ENCODE results near the gene DPPA4.

Gene DPPA4

GRCh38 chr3:109355625-109356441, 18.5 kb upstream of the DPPA4 start:
- Mint-ChIP-seq H3K27ac (no peak overlapping the region), H3K9me3 (no peaks in the 10 kb centered on the region), H3K36me3 (no peaks in the 10 kb centered on the region), H3K4me3 (no peak overlapping the region), H3K27me3 (peaks cover 6% of the 10 kb centered on the region), H3K4me1 (no peaks in the 10 kb centered on the region)
- no peak for DNase-seq
- CTCF ChIA-PET, result no interaction called here

DNA sequence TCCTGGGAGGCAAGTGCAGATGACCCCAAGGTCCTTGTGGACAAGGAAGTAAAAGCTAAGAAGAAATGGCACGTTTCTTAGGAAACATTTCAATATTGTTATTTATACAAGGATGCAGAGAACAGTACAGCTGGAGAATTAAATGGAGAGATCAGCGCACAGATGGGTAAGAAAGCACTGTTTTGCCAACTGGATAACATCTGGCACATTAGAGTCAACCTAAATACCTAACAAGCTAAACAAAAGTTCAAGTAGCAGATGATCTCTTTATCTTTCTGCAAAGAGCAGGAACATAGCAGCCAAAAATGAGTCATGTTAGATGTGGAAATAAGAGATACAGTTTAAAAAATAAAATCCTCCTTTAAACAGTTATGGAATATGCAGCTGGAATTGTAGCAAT, 15.7 kb upstream of the DPPA4 start:
- H3K4me3 Mint-ChIP-seq, result no peak overlapping the region
- no peaks in the 10 kb centered on the region for H3K4me1 Mint-ChIP-seq
- CTCF ChIA-PET, result interaction anchor here (1.4 kb wide), 1 partner anchor 9 kb away, joined by 3 read pairs; no protein-coding TSS in a partner anchor
- no peak overlapping the region for H3K27ac Mint-ChIP-seq
- no peak for DNase-seq
- H3K9me3 Mint-ChIP-seq, result no peaks in the 10 kb centered on the region
- H3K27me3 Mint-ChIP-seq, result peaks cover 6% of the 10 kb centered on the region
- H3K36me3 Mint-ChIP-seq, result no peaks in the 10 kb centered on the region

DNA sequence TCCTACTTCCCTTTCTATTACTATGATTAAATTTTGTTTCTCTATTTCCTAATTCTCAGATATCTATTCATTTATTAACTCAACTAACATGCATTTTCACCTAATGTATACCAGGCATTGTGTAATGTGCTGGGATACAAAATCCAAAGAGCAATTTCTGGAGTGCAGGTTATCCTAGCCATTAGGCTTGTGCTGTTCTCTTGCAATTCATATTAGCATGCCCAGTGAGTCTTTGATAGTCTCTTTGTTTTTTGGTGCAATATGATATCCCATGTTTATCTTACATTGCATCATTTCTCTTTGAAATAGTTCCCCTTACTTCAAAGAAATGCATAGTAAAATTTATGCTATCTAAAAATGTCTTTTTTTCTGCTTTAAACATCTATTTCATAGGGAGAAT, 13.9 kb upstream of the DPPA4 start:
- Mint-ChIP-seq H3K27ac (no peak overlapping the region), H3K27me3 (no peaks in the 10 kb centered on the region)
- DNase-seq, result no peak

DNA sequence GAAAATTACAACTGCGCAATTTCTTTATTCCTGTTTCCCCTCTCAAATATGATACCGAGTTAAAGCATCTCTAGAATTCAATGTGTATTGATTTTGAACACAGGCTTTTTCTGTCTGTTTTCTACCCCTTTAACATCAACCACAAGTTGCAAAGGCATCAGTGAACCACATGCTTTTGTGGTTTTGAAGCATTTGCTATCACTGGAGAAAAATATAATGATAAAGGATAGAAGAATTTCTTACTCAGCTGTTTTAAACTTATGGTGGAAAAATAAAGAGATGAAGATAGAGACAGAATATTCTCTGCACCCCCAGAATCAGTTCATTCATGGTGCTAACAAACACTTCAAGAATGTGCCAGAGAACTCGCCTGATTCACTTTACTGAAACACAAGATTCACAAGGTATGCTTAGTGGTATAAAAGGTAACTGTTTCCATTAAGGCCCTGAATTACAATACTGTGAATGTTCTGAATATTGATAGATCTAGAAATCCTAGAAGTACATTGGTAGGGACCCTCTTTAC, 9.5 kb upstream of the DPPA4 start:
- H3K27ac Mint-ChIP-seq, result no peak overlapping the region
- H3K36me3 Mint-ChIP-seq, result no peaks in the 10 kb centered on the region
- no peaks in the 10 kb centered on the region for H3K4me1 Mint-ChIP-seq
- peaks cover 2% of the 10 kb centered on the region for H3K9me3 Mint-ChIP-seq
- DNase-seq, result no peak
- CTCF ChIA-PET, result no interaction called here
- no peak overlapping the region for H3K4me3 Mint-ChIP-seq
- H3K27me3 Mint-ChIP-seq, result no peaks in the 10 kb centered on the region

More for the DNA sequence above, 13.9 kb upstream of the DPPA4 start:
- Mint-ChIP-seq H3K4me1 (no peaks in the 10 kb centered on the region), H3K36me3 (no peaks in the 10 kb centered on the region), H3K9me3 (no peaks in the 10 kb centered on the region), H3K4me3 (no peak overlapping the region)
- CTCF ChIA-PET, result no interaction called here

DNA sequence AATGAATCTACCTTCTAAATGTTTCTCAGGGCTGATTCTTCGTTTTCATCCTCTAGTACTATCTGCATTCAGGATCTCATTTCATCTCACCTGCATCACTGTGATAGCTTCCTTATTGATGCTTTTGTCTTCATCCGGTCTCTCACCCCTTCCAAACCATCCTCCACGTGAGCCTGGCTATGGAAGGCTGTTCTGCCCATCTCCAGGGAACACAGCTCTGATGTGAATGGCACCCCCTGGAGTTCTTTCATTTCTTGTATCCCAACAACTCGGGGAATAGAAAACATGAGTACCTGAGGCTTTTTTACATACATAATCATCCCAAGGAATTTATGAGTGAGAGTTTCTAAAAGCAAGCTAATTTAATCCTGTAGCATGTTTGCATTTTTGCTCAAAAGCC, 8.8 kb upstream of the DPPA4 start:
- peaks cover 2% of the 10 kb centered on the region for H3K9me3 Mint-ChIP-seq
- CTCF ChIA-PET, result no interaction called here
- no peak overlapping the region for H3K27ac Mint-ChIP-seq
- DNase-seq, result no peak
- no peaks in the 10 kb centered on the region for H3K4me1 Mint-ChIP-seq
- H3K27me3 Mint-ChIP-seq, result no peaks in the 10 kb centered on the region
- no peaks in the 10 kb centered on the region for H3K36me3 Mint-ChIP-seq
- H3K4me3 Mint-ChIP-seq, result no peak overlapping the region

- peaks cover 7% of the 10 kb centered on the region for H3K4me1 Mint-ChIP-seq
- CTCF ChIA-PET, result no interaction called here
- no peak for DNase-seq
- no peak overlapping the region for H3K27ac Mint-ChIP-seq
- peaks cover 1% of the 10 kb centered on the region for H3K36me3 Mint-ChIP-seq
- peaks cover 4% of the 10 kb centered on the region for H3K9me3 Mint-ChIP-seq
- no peak overlapping the region for H3K4me3 Mint-ChIP-seq
- H3K27me3 Mint-ChIP-seq, result peaks cover 36% of the 10 kb centered on the region
Observed at GRCh38 chr3:109339714-109340648, 2.6 kb upstream of the DPPA4 start.

DNA sequence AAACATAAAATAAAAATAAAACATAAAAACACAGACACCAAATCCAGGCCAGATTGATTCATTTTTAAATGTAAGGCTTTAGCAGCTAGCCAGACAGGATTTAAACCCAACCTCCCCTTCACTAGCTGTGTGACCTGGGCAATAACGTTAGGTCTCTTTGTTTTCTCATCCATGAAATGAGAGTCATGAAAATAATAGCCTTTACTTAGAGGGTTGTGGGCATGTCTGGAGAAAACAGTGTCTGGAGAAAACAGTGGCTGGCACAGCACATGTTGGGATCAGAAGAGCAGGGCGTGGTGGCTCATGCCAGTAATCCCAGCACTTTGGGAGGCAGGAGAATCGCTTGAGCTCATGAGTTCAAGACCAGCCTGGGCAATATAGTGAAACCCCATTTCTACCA, 1.9 kb upstream of the DPPA4 start:
- Mint-ChIP-seq H3K36me3 (peaks cover 1% of the 10 kb centered on the region), H3K4me3 (no peak overlapping the region)

GRCh38 chr3:109338322-109338721, 976 bp upstream of the DPPA4 start:
- peaks cover 4% of the 10 kb centered on the region for H3K9me3 Mint-ChIP-seq
- no peak overlapping the region for H3K27ac Mint-ChIP-seq
- CTCF ChIA-PET, result no interaction called here
- H3K36me3 Mint-ChIP-seq, result peaks cover 1% of the 10 kb centered on the region
- DNase-seq, result no peak
- no peak overlapping the region for H3K4me3 Mint-ChIP-seq
- peaks cover 36% of the 10 kb centered on the region for H3K27me3 Mint-ChIP-seq
- peaks cover 7% of the 10 kb centered on the region for H3K4me1 Mint-ChIP-seq

More for the DNA sequence above, 1.9 kb upstream of the DPPA4 start:
- H3K4me1 Mint-ChIP-seq, result peaks cover 7% of the 10 kb centered on the region
- CTCF ChIA-PET, result no interaction called here
- no peak overlapping the region for H3K27ac Mint-ChIP-seq
- H3K9me3 Mint-ChIP-seq, result peaks cover 4% of the 10 kb centered on the region
- no peak for DNase-seq
- H3K27me3 Mint-ChIP-seq, result peaks cover 36% of the 10 kb centered on the region

DNA sequence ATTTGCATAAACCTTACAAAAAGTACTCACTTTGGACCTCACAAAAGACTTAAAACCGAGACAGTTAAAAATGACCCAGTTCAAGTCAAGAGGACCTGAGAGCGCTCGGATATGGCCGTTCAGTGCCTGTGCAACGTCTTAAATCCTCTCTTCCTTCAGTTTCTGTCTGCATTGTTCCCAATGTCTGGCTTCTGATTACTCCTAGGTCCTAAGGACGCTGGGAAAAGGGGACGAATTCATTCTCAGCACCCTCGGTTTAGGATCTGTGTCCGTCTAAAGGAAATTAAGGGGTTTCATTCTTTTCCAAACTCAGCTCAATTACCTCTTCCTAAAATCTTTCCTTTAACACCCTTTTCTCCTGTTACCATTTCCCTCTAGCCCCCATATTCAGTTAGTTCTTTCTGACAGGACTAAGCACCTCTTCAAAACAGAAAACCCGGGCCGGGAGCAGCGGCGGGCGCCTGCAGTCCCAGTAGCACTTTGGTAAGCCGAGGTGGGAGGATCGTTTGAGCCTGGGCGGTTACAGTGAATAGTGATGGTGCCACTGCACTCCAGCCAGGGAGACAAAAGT, 970 bp downstream of the DPPA4 start:
- CTCF ChIA-PET, result no interaction called here
- Mint-ChIP-seq H3K4me3 (peak overlapping the region; percentile 43), H3K36me3 (peaks cover 1% of the 10 kb centered on the region), H3K4me1 (peaks cover 7% of the 10 kb centered on the region), H3K27ac (no peak overlapping the region), H3K9me3 (peaks cover 2% of the 10 kb centered on the region), H3K27me3 (peaks cover 36% of the 10 kb centered on the region)
- peak; percentile 27 for DNase-seq

DNA sequence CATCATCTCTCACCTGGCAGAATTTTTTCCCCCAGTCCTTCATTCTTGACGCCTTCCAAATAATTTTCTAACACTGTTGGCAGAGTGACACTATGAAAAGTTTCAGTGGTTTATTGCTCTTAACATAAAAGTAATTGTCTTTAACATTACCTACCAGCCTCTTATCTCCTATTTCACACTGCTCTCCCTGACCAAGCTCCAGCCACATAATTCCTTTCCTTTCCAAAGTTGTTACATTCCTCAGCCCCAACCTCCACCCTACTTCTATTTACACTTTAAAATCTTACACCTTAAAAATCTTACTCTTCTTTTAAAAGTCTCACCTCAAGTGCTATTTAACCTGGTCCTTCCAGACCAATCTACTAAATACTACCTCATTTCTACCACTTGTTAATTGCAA, 2.8 kb downstream of the DPPA4 start:
- H3K27ac Mint-ChIP-seq, result no peak overlapping the region
- DNase-seq, result no peak
- H3K4me1 Mint-ChIP-seq, result peaks cover 7% of the 10 kb centered on the region
- peaks cover 2% of the 10 kb centered on the region for H3K9me3 Mint-ChIP-seq
- H3K4me3 Mint-ChIP-seq, result no peak overlapping the region
- CTCF ChIA-PET, result no interaction called here
- H3K36me3 Mint-ChIP-seq, result peaks cover 1% of the 10 kb centered on the region
- H3K27me3 Mint-ChIP-seq, result peaks cover 34% of the 10 kb centered on the region

DNA sequence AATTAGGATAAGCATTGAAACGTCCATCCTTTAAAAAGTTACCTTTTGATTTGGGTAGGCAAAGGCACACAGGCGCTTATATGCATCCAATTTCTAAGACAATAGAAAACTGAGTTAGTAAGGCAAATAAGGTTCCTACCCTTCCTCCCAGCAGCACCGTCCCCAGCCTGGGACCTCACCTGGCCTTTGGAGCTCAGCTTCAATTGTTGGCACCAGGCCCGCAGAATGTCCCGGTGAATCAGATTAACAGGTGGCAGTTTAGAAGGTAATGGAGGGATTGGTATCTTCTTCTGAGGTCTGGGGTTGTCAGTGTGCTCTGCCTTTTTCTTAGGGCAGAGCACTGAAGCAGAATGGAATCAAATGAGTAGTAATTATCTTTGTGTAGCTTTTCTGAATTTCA, 5.7 kb downstream of the DPPA4 start:
- H3K4me1 Mint-ChIP-seq, result peaks cover 4% of the 10 kb centered on the region
- H3K36me3 Mint-ChIP-seq, result no peaks in the 10 kb centered on the region
- H3K27me3 Mint-ChIP-seq, result peaks cover 15% of the 10 kb centered on the region
- CTCF ChIA-PET, result no interaction called here
- H3K27ac Mint-ChIP-seq, result no peak overlapping the region
- no peak for DNase-seq
- no peaks in the 10 kb centered on the region for H3K9me3 Mint-ChIP-seq
- H3K4me3 Mint-ChIP-seq, result no peak overlapping the region

DNA sequence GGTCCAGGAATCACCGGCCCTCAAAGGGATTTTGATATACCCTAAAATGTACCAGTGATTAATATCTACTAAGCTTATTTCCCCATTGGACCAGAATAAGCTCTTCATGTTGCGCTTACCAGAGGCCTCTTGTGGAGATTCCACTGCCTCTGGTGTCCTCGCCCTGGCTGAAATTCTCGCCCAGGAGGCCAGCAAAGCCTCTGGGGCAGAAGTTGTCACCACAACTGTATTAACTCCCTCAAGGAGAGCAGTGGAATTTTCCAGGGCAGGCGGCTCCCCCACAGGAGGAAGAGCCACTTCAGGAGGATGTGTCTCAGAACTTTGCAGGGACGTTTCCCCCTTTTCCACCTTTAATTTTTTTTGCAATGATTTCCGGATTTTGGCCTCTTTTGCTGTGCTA, 6.9 kb downstream of the DPPA4 start:
- CTCF ChIA-PET, result no interaction called here
- no peak for DNase-seq
- Mint-ChIP-seq H3K27me3 (peaks cover 4% of the 10 kb centered on the region), H3K27ac (no peak overlapping the region), H3K9me3 (no peaks in the 10 kb centered on the region), H3K4me3 (no peak overlapping the region), H3K36me3 (no peaks in the 10 kb centered on the region), H3K4me1 (no peaks in the 10 kb centered on the region)

GRCh38 chr3:109328202-109328601, 9.1 kb downstream of the DPPA4 start:
- H3K27ac Mint-ChIP-seq, result no peak overlapping the region
- no peaks in the 10 kb centered on the region for H3K9me3 Mint-ChIP-seq
- CTCF ChIA-PET, result no interaction called here
- no peaks in the 10 kb centered on the region for H3K27me3 Mint-ChIP-seq
- DNase-seq, result no peak
- no peaks in the 10 kb centered on the region for H3K4me1 Mint-ChIP-seq
- H3K4me3 Mint-ChIP-seq, result no peak overlapping the region
- no peaks in the 10 kb centered on the region for H3K36me3 Mint-ChIP-seq

DNA sequence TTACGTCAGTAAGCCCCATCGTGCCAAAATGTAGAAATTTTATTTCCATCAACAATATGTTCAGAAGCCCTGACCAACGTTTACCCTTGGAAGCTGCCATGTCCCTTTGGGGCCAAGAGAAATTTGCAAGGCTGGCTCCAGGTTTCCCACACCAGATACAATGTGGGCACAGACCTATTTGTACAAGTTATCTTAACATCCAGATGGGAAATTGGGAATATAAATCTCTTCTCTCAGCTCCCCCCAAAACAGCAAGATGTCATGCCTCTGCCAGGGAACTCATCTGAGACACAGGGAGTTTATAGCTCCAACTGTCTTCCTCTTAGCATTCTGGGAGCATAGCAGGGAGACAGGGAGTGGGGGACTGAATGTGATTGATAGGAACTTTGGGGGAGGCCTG, 11.7 kb downstream of the DPPA4 start:
- H3K27me3 Mint-ChIP-seq, result no peaks in the 10 kb centered on the region
- H3K27ac Mint-ChIP-seq, result no peak overlapping the region
- H3K36me3 Mint-ChIP-seq, result no peaks in the 10 kb centered on the region
- CTCF ChIA-PET, result no interaction called here
- H3K4me1 Mint-ChIP-seq, result no peaks in the 10 kb centered on the region
- H3K9me3 Mint-ChIP-seq, result no peaks in the 10 kb centered on the region
- no peak for DNase-seq
- H3K4me3 Mint-ChIP-seq, result no peak overlapping the region
